NCI-H1694 treated with DMSO at 0.1 percent for 48 hours (cell line): ENCODE data around the gene RFK.
"Not testable (repeated sequence)": the region's sequence is repeated elsewhere in the genome, so short reads cannot be mapped to it uniquely, and the experiment has no call there.

Experiments
- DNase-seq: peaks from one replicate; lab custom pipeline; 2025; lab: John Stamatoyannopoulos, UW

RFK gene

DNA sequence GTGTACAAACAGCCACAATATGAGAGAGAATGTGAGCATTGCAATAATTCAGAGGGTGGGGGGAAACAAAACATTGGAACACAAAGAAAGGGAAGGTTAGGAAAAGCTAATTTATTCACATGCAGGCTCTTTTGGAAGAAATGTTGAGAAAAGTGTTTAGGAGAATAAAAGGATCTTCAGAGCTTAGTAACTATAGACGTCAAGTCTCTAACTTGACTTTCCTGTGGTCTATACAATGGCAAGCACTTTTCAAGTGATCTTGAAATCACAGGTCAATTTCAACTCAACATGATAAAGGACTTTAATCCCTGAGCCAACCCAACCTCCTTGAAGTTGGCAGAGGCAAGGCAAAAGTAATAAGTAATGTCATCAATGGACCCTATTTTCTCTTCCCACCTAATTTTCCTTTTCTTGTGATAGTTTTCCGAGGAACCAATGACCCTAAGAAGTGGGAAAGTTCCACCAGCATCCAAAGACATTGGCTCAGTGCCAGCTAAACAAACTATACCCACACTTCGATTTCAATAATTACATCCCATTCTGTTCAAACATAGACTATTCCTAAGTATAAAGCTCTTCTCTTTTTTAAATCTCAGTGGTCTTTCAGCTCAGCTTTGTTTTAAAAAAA, 23.7 kb downstream of the RFK start:
- DNase-seq: no peak

DNA sequence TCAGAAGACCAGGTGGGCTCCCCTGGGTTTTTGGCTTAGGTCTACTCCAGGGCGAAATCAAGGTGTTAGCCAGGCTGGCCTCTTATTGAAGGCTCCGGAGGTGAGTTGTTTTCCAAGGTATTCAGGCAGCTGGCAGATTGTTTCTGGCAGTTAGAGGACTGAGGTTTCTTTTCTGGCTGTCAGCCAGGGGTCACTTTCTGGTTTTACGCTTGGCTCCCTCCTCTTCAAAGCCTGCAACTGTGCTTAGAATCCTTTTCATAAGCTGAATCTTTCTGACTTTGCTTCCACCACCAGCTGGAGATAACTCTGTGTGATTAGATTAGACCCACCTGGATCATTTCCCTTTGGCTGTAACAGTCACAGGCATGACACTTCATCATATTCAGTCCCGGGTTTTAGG, 24.6 kb downstream of the RFK start:
- DNase-seq: no peak

- no peak for DNase-seq
Measured at GRCh38 chr9:76366275-76366674, 28.0 kb downstream of the RFK start.

- DNase-seq: no peak
Measured at GRCh38 chr9:76365028-76365427, 29.2 kb downstream of the RFK start.

GRCh38 chr9:76363032-76363395, 31.2 kb downstream of the RFK start:
- DNase-seq: no peak

DNA sequence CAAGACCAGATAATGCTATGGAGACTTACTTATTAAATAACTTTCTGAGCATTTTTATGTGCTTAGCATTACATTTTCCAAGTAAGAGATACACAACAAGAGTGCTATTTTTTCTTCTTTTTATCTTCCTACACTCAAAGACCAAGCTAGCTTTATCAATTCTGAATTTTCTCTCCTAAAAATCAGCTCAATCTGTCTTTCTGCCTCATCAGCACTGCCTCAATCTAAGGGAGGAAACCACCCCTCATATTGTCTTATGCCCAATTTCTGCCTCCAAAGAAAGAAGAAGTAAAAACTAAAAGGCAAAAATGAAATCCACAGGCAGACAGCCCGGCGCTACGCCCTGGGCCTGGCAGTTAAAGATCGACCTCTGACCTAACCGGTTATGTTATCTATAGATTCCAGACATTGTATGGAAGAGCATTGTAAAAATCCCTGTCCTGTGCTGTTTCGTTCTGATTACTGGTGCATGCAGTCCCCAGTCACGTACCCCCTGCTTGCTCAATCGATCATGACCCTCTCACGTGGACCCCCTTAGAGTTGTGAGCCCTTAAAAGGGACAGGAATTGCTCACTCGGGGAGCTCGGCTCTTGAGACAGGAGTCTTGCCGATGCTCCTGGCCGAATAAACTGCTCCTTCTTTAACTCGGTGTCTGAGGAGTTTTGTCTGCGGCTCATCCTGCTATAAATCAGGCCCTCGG, 31.7 kb downstream of the RFK start:
- DNase-seq: not testable (repeated sequence)

DNA sequence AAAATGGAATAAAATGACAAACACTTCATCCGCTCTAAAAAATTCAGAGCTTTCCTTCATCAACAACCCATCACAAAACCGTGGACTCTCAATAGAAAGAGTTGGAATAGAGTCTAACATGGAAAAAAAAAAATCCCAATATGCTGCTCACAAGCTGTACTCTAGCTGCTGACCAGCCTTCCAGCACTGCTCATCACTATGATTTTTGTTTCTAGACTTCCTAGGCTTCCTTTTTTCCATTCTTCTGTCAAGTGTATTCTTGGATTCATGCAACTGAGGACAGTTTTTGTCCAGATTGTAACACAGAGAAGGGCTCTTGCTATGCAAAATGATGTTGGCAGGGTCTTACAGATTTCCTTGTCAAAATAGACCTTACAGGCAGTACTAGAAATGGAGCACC, 34.5 kb downstream of the RFK start:
- no peak for DNase-seq

DNA sequence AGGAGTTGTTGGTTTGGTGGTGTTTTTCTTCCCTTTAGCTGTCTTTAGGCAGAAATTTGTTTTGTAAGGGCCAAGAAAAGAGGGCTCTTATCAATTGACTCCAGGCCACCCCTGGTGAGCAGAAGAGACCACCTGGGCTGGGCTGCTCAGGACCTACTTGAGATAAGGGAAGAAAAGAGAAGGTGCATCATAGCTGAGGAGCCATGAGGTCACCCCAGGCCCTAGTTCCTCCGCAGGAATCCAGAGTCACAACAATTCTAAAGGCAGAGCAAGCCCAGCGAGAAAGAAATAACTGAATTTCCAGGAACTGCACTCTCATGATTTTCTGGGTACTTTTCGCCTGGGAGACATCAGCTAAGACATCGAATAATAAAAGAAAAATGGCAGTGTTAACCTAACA, 34.9 kb downstream of the RFK start:
- no peak for DNase-seq

DNA sequence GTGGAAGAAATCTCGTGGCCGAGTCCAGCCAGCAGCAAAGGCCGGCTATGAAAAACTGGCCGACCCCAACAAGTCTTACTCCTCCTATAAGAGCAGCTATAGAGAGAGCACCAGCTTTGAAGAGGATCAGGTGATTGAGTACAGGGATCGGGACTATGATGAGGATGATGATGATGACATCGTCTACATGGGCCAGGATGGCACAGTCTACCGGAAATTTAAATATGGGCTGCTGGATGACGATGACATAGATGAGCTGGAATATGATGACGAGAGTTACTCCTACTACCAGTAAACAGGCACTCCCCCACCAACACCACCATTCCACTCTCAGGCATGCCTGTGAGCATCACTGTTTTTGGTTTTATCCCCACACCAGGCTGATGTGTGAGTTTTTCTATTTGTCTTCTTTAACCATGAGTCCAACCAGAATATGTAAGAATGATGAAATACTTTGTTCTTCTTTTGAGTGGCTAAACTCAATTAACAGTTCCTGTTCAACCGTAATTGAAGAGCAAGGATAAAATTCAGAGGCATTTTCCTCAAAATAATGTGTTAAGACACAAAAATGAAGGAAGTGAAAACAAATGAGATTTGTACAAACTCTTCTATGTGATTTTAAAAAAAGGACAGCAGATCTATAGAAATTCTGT, 35.5 kb downstream of the RFK start:
- no peak for DNase-seq

DNA sequence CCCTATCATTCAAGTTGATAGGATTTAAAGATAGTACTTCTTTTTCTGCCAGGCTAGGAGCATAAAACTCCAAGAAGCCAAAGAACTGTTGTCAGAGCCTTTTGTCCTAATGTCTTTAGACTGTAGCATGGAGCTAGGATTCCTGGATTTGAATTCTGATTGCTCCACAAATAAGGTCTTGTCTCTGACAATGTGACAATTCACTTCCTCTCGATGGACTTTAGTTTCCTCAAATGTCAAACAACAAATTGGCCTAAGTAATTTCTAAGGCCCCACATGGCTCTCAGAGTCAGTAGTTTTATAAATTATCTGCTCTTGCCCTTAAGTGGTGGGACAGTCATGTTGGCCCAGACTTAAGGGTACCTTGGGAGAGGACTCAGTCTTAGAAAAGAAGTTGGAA, 36.7 kb downstream of the RFK start:
- DNase-seq: no peak

DNA sequence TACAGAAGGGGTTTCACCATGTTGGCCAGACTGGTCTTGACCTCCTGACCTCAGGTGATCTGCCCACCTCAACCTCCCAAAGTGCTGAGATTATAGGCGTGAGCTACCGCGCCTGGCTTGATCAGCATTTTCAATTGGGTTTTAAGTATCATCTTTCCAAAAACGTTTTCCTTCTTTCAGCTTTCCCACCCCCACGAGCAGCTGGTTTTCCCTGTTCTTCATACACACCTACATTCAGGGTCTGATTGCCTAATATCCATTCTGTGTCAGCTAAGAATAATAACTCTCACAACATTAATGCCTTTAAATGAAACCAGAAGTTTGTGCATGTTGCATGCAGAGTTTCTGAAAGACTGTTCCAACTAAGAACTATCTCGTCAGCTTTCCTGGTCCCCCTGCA, 38.3 kb downstream of the RFK start:
- DNase-seq: no peak

DNA sequence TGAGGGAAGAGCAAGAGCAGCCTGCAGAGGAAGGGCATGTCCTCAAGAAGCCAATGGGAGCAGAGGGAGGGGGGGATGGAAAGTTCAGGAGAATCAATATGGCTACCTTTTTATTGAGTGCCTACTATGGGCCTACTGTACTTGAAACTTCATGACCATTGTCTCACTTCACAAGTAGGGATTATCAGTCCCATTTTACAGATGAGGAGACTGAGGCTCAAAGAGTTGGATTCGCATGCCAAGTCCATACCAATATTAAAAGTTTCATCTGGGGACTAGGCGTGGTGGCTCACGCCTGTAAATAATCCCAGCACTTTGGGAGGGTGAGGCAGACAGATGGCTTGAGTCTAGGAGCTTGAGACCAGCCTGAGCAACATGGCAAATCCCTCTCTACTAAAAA, 40.0 kb downstream of the RFK start:
- no peak for DNase-seq

DNA sequence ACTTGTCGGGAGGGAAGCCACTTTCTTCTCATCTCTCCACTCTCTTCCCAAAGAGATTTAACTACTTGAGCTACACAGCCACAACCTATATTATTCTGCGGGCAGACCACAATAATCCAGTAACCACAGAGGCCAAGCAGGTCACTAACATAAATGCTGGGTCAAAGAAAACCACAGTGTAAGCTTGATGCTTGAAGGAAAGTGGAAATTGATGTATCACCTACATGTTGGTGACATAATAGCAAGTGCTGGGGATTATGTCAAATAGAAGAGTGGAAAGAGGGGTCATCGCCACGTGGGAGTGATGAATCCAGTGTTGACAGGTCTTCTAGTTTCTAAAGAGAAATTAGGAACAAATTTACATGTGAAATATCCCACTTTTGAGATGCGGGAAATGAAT, 40.9 kb downstream of the RFK start:
- no peak for DNase-seq

DNA sequence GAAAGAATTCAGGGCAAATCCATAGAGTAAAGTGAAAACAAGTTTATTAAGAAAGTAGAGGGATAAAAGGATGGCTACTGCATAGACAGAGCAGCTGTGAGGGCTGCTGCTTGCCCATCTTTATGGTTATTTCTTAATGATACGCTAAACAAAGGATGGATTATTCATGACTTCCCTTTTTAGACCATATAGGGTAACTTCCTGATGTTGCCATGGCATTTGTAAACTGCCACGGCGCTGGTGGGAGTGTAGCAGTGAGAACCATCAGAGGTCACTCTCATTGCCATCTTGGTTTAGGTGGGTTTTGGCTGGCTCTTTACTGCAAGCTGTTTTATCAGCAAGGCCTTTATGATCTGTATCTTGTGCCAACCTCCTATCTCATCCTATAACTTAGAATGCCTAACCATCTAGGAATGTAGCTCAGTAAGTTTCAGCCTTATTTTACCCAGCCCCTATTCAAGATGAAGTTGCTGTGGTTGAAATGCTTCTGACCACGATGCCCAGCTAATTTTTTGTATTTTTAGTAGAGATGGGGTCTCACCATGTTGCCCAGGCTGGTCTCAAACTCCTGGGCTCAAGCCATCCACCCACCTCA, 42.1 kb downstream of the RFK start:
- no peak for DNase-seq

- no peak for DNase-seq
Measured at GRCh38 chr9:76351006-76351405, 43.2 kb downstream of the RFK start.

GRCh38 chr9:76349865-76350264, 44.4 kb downstream of the RFK start:
- DNase-seq: no peak

DNA sequence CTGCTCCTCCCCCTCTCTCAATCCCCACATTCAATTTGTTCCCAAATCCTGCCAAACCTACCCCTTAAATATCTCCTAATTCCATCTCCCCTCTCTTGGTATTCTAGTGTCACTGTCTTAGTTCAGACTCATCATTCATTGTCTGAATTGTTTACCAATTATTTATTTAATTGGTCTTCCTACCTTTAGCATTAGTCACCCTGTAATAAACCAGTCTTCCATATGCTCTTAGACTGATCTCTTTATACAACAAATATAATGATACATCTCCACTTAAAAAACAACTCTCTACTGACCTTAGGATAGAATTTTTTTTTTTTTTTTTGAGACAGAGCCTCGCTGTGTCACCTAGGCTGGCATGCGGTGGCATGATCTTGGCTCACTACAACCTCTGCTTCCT, 51.4 kb downstream of the RFK start:
- DNase-seq: no peak

- DNase-seq: no peak
Measured at GRCh38 chr9:76342201-76342600, 52.0 kb downstream of the RFK start.

GRCh38 chr9:76341616-76342015, 52.6 kb downstream of the RFK start:
- no peak for DNase-seq

DNA sequence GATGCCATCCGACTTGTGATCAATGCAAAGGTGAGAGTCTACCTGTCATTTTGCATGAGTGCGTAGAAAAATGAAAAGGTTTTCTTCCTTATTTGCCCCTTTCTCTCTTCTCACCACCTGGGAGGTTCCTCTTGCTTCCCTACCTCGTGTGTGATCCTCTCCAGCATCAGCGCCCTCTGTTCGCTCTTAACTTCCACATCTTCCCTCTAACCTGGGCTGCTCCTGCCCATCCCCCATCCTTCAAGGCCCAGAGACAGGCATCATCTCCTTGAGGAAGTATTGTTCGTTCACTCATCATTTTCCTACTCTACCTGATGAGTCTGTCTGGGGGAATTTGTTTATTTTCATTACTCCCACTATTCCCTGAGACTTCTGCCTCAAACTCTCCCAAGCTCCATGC, 55.8 kb downstream of the RFK start:
- no peak for DNase-seq

- DNase-seq: no peak
Measured at GRCh38 chr9:76336027-76336426, 58.2 kb downstream of the RFK start.
